ENCODE results near the gene GBP5.

- no peak for TF ChIP-seq POLR2AphosphoS5 (IDR thresholded peaks at IDR 0.05; ENCODE audit: low read depth, low read length)
- no peak for TF ChIP-seq FOXP2 (optimal IDR thresholded peaks at IDR 0.05; ENCODE audit: borderline replicate concordance, extremely low read depth, extremely low read length, insufficient read depth)
These were observed 10.6 kb downstream of the GBP5 start for GRCh38 chr1:89261926-89262515.
